Type B pancreatic cell (in vitro differentiated cells): ENCODE results near the gene CYP26B1. TPM values are rescaled to one million over a fixed set of nuclear protein-coding genes. Genes with fewer than 3 reads are reported as not detected.
A peak's percentile ranks its signal among the peaks of the same experiment; 100 is the strongest.

Experiments
- DNase-seq: peaks from one replicate; pipeline ENCODE4 v3.0.0; 2021; ENCODE audit warnings: mixed read lengths; ENCODE audit not compliant: unreplicated experiment; ENCODE audit errors: extremely low spot score
- H3K27ac Mint-ChIP-seq: 2 replicates; pipeline ENCODE4 v1.8.0; 2021; ENCODE audit warnings: mild to moderate bottlenecking, mixed read lengths
- H3K27me3 Mint-ChIP-seq: 2 replicates; pipeline ENCODE4 v1.8.0; 2021; ENCODE audit warnings: mixed read lengths
- H3K36me3 Mint-ChIP-seq: 2 replicates; pipeline ENCODE4 v1.8.0; 2021; ENCODE audit warnings: mixed read lengths
- H3K4me1 Mint-ChIP-seq: one replicate; pipeline ENCODE4 v1.8.0; 2021; ENCODE audit warnings: mixed read lengths; ENCODE audit not compliant: unreplicated experiment
- H3K4me3 Mint-ChIP-seq: 2 replicates; pipeline ENCODE4 v1.8.0; 2021; ENCODE audit warnings: mild to moderate bottlenecking, mixed read lengths
- H3K9me3 Mint-ChIP-seq: 2 replicates; pipeline ENCODE4 v1.8.0; 2021; ENCODE audit warnings: mixed read lengths
- total RNA-seq: library from RNA; stranded (reverse); gene quantifications from 2 replicates; pipeline ENCODE4 v1.2.1, GENCODE V29; 2021; ENCODE audit warnings: low replicate concordance
- TF ChIP-seq, protein P1 (sequence below): fragments of 200-600 bp; sonication (generic); conservative IDR thresholded peaks from 2 replicates; pipeline ENCODE4 v1.5.0; 2021; ENCODE audit warnings: antibody characterized with exemption, mild to moderate bottlenecking

The CYP26B1 gene
- total RNA-seq, 1 donor from 2014 or later, result 23.6 TPM

- Mint-ChIP-seq H3K9me3 (peaks cover 2% of the 10 kb centered on the region), H3K36me3 (no peaks in the 10 kb centered on the region), H3K4me3 (no peak overlapping the region), H3K4me1 (peaks cover 14% of the 10 kb centered on the region), H3K27ac (peak overlapping the region; percentile 45), H3K27me3 (peaks cover 19% of the 10 kb centered on the region)
- peak; percentile 54 for DNase-seq
- TF ChIP-seq, protein P1, sequence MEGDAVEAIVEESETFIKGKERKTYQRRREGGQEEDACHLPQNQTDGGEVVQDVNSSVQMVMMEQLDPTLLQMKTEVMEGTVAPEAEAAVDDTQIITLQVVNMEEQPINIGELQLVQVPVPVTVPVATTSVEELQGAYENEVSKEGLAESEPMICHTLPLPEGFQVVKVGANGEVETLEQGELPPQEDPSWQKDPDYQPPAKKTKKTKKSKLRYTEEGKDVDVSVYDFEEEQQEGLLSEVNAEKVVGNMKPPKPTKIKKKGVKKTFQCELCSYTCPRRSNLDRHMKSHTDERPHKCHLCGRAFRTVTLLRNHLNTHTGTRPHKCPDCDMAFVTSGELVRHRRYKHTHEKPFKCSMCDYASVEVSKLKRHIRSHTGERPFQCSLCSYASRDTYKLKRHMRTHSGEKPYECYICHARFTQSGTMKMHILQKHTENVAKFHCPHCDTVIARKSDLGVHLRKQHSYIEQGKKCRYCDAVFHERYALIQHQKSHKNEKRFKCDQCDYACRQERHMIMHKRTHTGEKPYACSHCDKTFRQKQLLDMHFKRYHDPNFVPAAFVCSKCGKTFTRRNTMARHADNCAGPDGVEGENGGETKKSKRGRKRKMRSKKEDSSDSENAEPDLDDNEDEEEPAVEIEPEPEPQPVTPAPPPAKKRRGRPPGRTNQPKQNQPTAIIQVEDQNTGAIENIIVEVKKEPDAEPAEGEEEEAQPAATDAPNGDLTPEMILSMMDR, result no peak
Measured at GRCh38 chr2:72126186-72127100, 21.2 kb downstream of the CYP26B1 start.

DNA sequence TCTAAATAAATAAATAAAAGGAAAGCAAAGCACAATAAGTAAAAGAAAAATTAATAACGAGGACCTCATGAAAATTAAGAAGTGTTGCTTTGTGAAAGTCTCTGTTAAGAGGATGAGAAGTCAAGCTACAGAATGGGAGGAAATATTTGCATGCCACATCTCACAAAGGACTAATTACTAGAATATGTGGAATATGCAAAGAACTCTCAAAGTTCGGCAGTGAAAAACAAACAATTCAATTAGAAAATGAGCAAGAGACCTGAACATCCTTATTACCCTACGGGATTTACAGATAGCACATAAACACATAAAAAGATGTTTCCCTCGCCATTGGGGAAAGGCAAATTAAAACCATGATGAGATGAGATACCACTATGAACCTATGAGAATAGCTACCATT is 23.3 kb downstream of the CYP26B1 start:
- no peak overlapping the region for H3K4me3 Mint-ChIP-seq
- peaks cover 10% of the 10 kb centered on the region for H3K27me3 Mint-ChIP-seq
- H3K9me3 Mint-ChIP-seq, result peaks cover 8% of the 10 kb centered on the region
- no peak overlapping the region for H3K27ac Mint-ChIP-seq
- no peak for DNase-seq
- TF ChIP-seq, protein P1, result no peak
- H3K4me1 Mint-ChIP-seq, result no peaks in the 10 kb centered on the region
- H3K36me3 Mint-ChIP-seq, result no peaks in the 10 kb centered on the region

GRCh38 chr2:72121153-72121552 is 26.5 kb downstream of the CYP26B1 start:
- TF ChIP-seq, protein P1, result no peak
- no peak for DNase-seq
- Mint-ChIP-seq H3K27ac (no peak overlapping the region), H3K27me3 (peaks cover 10% of the 10 kb centered on the region), H3K36me3 (no peaks in the 10 kb centered on the region), H3K9me3 (peaks cover 8% of the 10 kb centered on the region), H3K4me3 (no peak overlapping the region), H3K4me1 (peaks cover 4% of the 10 kb centered on the region)

GRCh38 chr2:72118951-72119350 is 28.7 kb downstream of the CYP26B1 start:
- Mint-ChIP-seq H3K9me3 (peaks cover 8% of the 10 kb centered on the region), H3K4me3 (no peak overlapping the region), H3K27me3 (peaks cover 5% of the 10 kb centered on the region), H3K27ac (no peak overlapping the region), H3K36me3 (no peaks in the 10 kb centered on the region), H3K4me1 (peaks cover 8% of the 10 kb centered on the region)
- TF ChIP-seq, protein P1, result no peak
- DNase-seq, result peak; percentile 45

DNA sequence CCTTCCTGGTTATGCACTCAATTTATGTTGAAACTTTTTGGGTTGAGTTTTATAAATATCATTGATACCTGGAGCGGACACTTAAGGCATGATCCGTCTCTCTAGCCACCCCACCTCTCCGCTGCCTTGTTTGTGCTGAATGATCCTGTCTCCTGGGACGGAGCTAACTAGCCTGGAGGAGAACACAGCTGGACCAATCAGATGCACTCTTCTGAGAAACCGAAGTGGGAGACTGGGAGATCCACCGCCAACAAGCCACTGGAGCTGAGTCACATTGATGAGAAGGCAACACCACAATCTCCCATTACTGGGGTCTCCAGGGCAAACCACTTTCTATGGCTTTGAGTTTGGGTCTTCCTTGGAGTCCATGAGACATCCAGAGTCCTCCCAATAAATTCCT is 29.3 kb downstream of the CYP26B1 start:
- H3K9me3 Mint-ChIP-seq, result peaks cover 8% of the 10 kb centered on the region
- DNase-seq, result no peak
- no peak overlapping the region for H3K27ac Mint-ChIP-seq
- TF ChIP-seq, protein P1, result no peak
- peaks cover 5% of the 10 kb centered on the region for H3K27me3 Mint-ChIP-seq
- peaks cover 8% of the 10 kb centered on the region for H3K4me1 Mint-ChIP-seq
- no peaks in the 10 kb centered on the region for H3K36me3 Mint-ChIP-seq
- no peak overlapping the region for H3K4me3 Mint-ChIP-seq
